ENCODE measurements around the gene MMP24.
"Not testable (repeated sequence)": the region's sequence is repeated elsewhere in the genome, so short reads cannot be mapped to it uniquely, and the experiment has no call there.

The MMP24 gene

DNA sequence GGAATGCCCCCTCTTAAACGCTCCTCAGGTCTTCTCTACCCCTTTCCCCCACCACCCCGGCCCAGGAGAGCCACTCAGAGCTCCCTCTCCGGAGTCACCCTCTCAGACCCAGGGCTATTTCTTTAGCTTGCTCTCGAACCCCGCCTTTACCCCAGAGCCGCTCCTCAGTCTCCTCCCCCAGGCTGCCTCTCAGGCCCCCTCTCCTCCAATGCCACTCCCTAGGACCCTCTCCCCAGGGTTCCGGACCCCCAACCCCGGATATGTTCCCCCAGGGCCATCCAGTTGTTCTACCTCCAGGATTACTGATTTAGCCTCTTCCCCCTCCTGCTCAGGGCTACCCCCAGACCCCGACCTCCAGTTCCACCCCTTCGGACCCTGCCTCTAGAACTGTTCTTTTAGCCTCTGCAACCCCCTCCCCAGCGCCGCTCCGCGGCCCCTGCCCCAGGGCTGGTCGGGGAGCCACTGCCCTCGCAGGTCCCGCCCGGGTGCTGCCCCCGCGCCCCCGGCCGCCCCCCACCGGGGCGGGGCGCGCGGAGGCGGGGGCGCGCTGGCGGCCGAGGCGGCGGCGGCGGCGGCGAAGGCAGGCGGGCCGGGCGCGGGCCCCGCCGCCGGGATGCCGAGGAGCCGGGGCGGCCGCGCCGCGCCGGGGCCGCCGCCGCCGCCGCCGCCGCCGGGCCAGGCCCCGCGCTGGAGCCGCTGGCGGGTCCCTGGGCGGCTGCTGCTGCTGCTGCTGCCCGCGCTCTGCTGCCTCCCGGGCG, at the start of gene MMP24:
TSS of gene MMP24 (plus strand) at position 565 of the 758 bp plus-strand sequence. CDS start at position 614, 49 bp downstream.
- no peak for FAIRE-seq

DNA sequence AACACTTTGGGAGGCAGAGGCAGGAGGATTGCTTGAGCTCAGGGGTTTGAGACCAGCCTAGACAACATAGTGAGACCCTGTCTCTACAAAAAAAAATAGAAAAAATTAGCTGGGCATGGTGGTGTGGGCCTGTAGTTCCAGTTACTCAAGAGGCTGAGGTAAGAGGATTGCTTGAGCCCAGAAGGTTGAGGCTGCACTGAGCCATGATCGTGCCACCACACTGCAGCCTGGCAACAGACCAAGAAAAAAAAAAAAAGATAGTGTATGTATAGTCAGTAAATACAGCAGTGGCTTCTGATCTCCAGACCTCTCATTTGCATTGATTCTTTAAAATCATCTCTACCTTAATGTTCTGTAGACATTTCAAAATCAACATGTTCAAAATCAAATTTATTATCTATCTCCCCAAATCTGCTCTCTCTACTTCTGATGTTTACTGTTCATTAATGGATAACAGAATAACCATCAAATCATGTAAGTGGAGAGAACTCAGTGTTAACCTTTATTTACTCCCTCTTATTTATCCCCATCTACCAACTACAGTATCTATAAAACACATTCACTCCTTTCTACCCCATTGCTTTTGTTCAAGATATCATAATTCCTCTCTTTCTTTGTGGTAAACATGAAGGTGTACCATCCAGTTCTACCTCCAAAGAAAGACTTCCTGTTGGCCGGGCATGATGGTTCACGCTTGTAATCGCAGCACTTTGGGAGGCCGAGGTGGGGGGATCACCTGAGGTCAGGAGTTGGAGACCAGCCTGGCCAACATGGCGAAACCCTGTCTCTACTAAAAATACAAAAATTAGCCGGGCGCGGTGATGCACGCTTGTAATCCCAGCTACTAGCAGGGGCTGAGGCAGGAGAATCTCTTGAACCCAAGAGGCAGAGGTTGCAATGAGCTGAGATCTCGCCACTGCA, 46.9 kb upstream of the MMP24 start:
- no peak for FAIRE-seq

- no peak for FAIRE-seq
These were observed 46.2 kb upstream of the MMP24 start for GRCh38 chr20:35180266-35180665.

GRCh38 chr20:35181731-35182130, 44.8 kb upstream of the MMP24 start:
- FAIRE-seq, result no peak

- FAIRE-seq, result not testable (repeated sequence)
These were observed 39.7 kb upstream of the MMP24 start for GRCh38 chr20:35186691-35187289.

DNA sequence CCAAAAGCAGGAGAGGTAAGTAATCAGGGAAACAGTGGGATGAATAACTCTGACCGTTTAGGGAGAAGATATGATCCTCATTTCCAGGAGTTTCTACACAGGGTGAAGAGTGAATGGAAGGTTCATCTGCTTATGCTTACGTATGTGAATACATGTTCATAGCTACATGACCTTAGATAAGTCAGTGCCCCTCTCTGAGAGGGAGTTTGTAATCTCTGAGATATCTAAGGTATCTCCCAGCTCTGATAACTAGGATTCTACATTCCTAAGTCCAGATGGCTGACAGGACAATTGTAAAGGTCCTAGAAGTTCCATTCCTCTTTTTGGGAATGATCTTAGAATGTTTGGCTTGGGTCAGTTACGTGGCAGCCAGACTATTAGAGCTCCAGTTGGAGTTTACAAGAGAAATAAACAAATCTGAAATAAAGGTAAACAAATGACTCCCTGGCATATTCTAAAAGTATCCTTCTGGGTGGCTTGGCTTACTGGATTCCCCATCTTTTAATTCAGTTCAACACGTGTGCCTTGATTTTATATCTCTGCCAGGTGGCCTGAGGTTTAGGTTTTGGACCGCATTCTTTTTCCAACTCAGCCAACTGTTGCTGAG, 38.8 kb upstream of the MMP24 start:
- no peak for FAIRE-seq

DNA sequence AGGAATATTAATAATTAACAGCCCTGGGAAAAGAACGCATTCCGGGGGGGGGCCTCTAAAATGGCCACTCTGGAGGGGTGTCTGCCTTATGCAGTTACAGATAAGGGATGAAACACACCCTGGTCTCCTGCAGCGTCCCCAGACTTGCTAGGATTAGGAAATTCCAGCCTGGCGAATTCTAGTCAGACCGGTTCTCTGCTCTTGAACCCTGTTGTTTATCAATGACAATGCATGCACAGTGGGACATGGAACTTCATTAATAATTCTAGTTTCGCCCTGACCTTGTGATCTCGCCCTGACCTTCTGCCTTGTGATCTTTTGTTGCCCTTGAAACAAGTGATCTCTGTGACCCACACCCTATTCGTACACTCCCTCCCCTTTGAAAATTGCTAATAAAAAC, 37.3 kb upstream of the MMP24 start:
- not testable (repeated sequence) for FAIRE-seq

DNA sequence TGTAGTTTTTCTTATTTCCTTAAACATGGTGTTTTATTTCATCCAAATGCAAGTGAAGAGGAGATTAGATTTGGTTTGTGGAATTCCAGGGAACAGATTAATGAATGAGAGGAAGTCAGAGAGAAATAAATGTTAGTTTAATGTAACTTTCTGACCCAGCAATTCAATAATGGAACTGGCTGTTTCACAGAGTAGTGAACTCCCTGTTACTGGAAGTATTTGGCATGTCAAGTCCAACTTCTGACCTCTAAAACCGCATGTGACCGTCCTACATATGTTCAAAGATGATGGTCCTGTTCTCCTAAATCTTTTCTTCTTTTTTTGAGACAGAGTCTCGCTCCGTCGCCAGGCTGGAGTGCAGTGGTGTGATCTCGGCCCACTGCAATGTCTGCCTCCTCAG, 35.9 kb upstream of the MMP24 start:
- peak; percentile 90 for FAIRE-seq

DNA sequence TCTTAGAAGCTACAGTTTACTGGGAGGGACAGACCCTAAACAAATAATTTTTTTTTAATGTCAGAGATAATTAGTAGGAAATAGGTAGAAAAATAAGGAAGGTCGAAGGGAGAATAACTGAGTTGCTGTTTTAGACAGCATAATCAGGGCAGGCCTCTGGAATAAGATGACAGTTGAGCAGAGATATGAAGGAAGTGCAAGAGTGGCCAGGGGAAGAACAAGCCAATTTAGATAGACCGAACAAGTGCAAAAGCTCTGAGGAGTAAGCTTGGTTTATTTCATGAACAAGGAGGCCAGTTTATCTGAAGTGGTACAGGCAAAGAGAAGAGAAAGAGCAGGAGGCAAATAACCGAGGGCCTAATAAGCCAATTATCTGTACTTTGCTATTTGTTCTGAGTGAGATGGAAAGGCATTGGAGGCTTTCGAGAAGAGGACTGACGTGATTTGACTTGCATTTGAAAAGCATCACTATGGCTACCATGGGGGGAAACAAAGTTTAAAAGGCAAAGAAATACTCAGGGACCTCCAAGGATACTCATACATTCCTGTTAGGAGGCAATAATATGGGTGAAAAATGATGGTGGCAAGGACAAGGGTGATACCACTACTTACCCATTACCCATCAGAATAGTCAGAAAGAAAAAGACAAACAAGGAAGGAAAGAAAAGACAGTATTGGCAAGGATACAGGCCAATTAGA, 34.9 kb upstream of the MMP24 start:
- no peak for FAIRE-seq

DNA sequence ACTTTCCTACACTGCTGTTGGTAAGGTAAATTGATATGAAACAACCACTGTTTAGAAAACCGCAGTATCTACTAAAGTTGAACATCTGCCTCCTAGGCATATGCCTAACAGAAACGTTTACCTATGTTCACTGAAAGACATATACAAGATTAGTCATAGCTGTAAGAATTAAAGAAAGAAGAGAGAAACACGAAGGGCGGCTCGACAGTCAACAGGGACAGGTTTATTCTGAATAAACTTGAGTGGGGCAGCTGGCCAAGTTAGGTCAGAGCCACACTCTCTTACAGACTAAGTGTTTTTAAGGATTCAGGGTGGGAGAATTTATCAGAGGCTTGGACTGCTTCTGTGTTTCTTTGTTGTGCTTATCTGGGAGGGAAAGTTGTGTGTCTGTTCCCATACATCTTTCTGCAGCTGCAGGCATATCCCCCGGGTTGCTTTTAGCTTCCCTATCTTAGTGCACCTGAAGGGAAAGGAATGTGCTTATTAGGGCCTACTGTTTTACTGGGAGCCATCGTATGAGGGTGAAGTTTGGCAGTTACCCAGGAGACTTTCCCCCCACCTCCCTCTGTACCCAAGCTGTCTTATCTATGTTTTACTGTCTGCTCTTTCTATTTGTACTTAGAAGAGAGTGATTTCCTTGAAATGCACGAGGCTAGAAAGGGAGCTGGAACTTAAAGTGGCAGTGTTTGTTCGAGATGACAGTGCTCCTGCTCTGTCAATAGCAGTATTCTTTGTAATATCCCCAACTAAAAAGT, 34.2 kb upstream of the MMP24 start:
- FAIRE-seq, result no peak

DNA sequence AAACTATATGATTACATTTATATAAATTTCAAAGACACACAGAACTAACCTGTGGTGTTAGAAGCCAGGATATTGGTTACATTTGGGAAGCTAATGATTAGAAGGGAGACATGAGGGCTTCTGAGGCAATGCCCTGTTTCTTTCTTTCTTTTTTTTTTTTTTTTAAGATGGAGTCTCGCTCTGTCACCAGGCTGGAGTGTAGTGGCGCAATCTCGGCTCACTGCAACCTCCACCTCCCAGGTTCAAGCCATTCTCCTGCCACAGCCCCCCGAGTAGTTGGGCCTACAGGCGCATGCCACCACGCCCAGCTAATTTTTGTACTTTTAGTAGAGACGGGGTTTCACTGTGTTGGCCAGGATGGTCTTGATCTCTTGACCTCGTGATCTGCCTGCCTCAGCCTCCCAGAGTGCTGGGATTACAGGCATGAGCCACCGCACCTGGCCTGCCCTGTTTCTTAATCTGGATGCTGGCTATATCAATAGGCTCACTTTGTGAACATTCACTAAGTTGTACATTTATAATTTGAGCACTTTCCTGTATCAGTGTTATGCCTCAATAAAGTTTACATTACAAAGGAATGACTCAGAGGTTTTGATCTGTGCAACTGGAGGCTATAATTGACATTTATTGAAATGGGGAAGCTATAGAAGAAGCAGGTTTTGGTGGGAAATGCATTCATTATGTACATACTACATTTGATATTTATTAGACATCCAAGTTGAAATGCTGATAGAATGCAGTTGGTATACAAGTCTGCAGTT, 33.3 kb upstream of the MMP24 start:
- not testable (repeated sequence) for FAIRE-seq

DNA sequence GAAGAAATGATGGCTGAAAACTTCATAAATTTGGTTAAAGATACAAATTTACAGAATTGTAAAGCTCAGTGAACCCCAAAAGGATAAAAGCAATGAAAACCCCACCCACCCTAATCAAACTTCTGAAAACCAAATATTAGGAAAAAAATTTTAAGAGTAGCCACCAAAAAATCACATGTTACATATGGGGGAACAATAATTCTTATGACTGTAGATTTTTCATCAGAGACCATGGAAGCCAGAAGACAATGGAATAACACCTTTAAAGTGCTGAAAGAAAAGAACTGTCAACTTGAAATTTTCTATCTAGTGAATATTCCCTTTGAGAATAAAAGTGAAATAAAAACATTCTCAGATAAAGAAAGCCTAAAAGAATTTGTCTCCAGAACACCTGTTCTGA, 30.2 kb upstream of the MMP24 start:
- no peak for FAIRE-seq

DNA sequence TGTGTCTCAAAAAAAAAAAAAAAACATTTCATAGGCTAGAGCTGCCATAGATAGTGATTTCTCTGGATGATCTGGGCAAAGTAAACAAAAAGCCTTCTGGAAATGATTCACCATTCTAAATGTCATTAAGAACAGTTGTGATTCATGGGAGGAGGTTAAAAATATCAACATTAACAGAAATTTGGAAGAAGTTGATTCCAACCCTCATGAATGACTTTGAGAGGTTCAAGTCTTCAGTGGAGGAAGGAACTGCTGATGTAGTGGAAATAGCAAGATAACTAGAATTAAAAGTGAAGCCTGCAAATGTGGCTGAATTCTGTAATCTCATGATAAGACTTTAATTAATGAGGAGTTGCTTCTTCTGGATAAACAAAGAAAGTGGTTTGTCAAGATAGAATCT, 26.8 kb upstream of the MMP24 start:
- FAIRE-seq, result no peak

GRCh38 chr20:35200267-35200666, 26.2 kb upstream of the MMP24 start:
- FAIRE-seq, result no peak

DNA sequence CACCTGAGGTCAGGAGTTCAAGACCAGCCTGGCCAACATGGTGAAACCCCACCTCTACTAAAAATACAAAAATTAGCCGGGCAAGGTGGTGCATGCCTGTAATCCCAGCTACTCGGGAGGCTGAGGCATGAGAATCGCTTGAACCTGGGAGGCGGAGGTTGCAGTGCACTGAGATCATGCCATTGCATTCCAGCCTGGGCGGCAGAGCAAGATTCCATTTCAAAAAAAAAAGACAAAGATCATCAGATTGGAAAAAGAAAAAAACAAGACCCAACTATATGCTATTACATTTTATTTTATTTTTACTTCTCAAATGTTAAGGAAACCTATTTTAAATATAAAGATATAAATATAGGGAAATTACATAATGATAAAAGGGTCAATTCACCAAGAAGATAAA, 25.0 kb upstream of the MMP24 start:
- not testable (repeated sequence) for FAIRE-seq

DNA sequence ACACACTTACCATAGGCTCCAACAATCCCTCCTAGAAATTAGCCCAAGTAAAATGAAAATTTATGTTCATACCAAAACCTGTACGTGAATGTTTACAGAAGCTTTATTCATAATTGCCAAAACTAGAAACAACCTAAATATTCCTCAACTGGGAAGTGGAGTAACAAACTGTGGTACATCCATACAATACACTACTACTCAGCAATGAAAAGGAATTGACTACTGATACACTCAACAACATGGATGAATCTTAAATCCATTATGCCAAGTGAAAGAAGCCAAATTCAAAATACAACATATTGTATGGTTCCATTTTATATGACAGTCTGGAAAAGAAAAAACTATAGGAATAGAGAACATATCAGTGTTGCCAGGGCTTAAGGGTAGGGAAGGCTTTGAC, 19.7 kb upstream of the MMP24 start:
- no peak for FAIRE-seq

DNA sequence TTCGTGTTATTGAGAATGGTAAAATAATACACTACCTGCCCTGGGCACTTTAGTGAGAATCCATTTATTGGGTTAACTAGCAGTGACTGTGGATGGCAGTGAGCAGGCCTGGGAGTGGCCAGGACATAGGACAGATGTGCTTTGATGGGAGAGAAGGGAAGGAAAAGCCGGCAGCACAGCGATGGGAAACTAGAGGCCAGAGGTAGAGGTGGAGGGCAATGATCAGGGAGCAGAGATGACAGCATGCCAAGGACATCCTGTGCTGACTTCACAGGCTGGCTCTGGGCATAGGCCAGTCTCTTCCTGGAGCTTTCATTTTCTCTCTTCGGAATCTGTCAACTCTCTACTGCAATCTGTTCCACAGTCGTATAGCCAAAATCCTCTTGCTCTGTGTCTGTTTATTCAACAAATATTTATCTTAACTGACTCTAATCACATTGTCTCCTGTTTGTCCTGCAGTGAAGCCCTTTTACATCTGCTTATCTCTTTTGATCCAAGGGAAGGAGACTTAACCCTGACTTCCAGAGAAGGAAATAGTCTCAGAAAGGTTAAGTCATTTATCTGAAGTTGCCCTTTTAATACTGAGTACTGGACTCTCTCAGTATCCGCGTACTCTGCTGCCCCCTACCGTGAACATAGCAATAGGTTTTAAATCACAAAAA, 18.4 kb upstream of the MMP24 start:
- no peak for FAIRE-seq

GRCh38 chr20:35215066-35215956, 11.2 kb upstream of the MMP24 start:
- no peak for FAIRE-seq

DNA sequence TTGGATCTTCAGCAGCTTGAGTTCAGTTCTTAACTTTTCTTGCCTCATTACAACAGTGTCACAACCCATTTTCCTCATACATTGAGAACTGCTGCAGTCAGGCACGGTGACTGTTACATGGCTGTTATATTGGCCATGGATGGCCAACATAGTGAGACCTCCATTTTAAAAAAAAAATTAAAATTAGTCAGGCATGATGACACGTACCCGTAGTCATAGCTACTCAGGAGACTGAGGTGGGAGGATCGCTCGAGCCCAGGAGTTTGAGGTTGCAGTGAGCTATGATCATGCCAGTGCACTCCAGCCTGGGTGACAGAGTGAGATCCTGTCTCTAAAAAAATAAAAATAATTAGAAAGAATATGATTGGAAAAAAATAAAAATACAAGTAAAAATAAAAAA, 9.9 kb upstream of the MMP24 start:
- no peak for FAIRE-seq
